Natural killer cell (primary cell): ENCODE results near the gene RNF4. TPM values are rescaled to one million over a fixed set of nuclear protein-coding genes. Genes with fewer than 3 reads are reported as not detected.

Experiments used
- ATAC-seq, 3 donors: fragments of 150-1000 bp in 2 of 3; fragments of 200-7000 bp in 1 of 3; cut with Tn5 transposase; 1 replicate in 1 of 3; 2 replicates in 2 of 3; pipeline ENCODE4 v1.10.0; 2021; ENCODE audit warnings: mild to moderate bottlenecking in 2 of 3, moderate library complexity in 2 of 3
- DNase-seq, 2 donors: peaks; one replicate each; pipeline versions ENCODE4 v3.0.0 to v3.0.0-alpha.2; 2013 to 2021; ENCODE audit warnings: mixed read lengths in 1 of 2
- H3K27ac ChIP-seq: one replicate; pipeline ENCODE4 v1.5.1; 2013; ENCODE audit warnings: mild to moderate bottlenecking, low read length
- H3K27me3 ChIP-seq: one replicate; pipeline ENCODE4 v1.6.1; 2013; ENCODE audit warnings: low read length; ENCODE audit not compliant: control insufficient read depth, insufficient read depth
- H3K36me3 ChIP-seq: one replicate; pipeline ENCODE4 v1.6.1; 2013; ENCODE audit warnings: low read length; ENCODE audit not compliant: control insufficient read depth, insufficient read depth
- H3K4me1 ChIP-seq: one replicate; pipeline ENCODE4 v1.6.1; 2013; ENCODE audit warnings: low read length; ENCODE audit not compliant: control insufficient read depth, insufficient read depth
- H3K4me3 ChIP-seq: one replicate; pipeline ENCODE4 v1.5.1; 2013; ENCODE audit warnings: low read length
- H3K9me3 ChIP-seq: one replicate; pipeline ENCODE4 v1.6.1; 2013; ENCODE audit warnings: low read length; ENCODE audit not compliant: control insufficient read depth, insufficient read depth
- H3K27ac Mint-ChIP-seq, 2 donors: one replicate each; pipeline ENCODE4 v1.8.0; 2022; ENCODE audit warnings: mild to moderate bottlenecking in 2 of 2, mixed read lengths in 2 of 2, moderate library complexity in 1 of 2
- H3K27me3 Mint-ChIP-seq, 2 donors: one replicate each; pipeline ENCODE4 v1.8.0; 2022; ENCODE audit warnings: low read depth in 2 of 2, mixed read lengths in 2 of 2
- H3K36me3 Mint-ChIP-seq: one replicate; pipeline ENCODE4 v1.8.0; 2022; ENCODE audit warnings: mixed read lengths
- H3K4me1 Mint-ChIP-seq, 2 donors: one replicate each; pipeline ENCODE4 v1.8.0; 2022; ENCODE audit warnings: mixed read lengths in 2 of 2
- H3K4me3 Mint-ChIP-seq: one replicate; pipeline ENCODE4 v1.8.0; 2022; ENCODE audit warnings: mild to moderate bottlenecking, moderate library complexity, mixed read lengths
- H3K9me3 Mint-ChIP-seq, 2 donors: one replicate each; pipeline ENCODE4 v1.8.0; 2022; ENCODE audit warnings: mixed read lengths in 2 of 2
- CTCF ChIP-seq: fragments of 200-600 bp; IDR thresholded peaks from one replicate; pipeline ENCODE4 v1.8.0; 2022; ENCODE audit warnings: antibody characterized with exemption
- WGBS: methylation state at CpG from one replicate; pipeline ENCODE4 v1.1.7; 2013; ENCODE audit warnings: missing lambda C conversion rate; ENCODE audit not compliant: insufficient coverage; 5-methylcytosine and 5-hydroxymethylcytosine counted together
- intact Hi-C: fragments of 100-400 bp; cut with micrococcal nuclease; formaldehyde crosslinking; loops from one replicate; pipeline ENCODE4 v1.14.2; 2022
- total RNA-seq, 4 donors: library from RNA; stranded (reverse); fragments of 120-200 nt in 1 of 4; gene quantifications; one replicate each; pipeline versions ENCODE4 v1.2.3 to v1.2.4, GENCODE V29; 2013 to 2022

Gene RNF4
- total RNA-seq, 3 donors from 2014 or later (not counting 1 experiment from before 2014, with no cell fraction given) = 103 to 130 (median 123) TPM

DNA sequence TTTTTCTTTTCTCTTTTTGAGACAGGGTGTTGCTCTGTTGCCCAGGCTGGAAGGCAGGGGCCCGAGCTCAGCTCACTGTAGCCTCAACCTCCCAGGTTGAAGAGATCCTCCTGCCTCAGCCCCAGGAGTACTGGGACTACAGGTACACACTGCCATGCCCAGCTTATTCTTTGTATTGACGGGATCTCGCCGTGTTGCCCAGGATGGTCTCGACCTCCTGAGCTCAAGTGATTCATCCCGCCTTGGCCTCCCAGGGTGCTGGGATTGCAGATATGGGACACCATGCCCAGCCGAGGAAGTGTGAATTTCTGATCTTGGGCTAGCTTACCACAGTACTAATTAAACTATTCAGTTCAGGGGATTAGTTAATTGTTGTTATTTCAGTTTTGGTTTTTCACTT lies 38.9 kb downstream of the RNF4 start:
- Histone ChIP-seq H3K9me3 (no peaks in the 10 kb centered on the region), H3K4me1 (peaks cover 24% of the 10 kb centered on the region), H3K36me3 (peaks cover 54% of the 10 kb centered on the region), H3K27ac (no peak overlapping the region), H3K4me3 (no peak overlapping the region), H3K27me3 (no peaks in the 10 kb centered on the region)
- Mint-ChIP-seq H3K27me3 (no peaks in the 10 kb centered on the region), H3K4me1 (peaks cover 20 to 28% of the 10 kb centered on the region in 2 donors), H3K27ac (peak overlapping the region; percentile 36 to 71), H3K4me3 (no peak overlapping the region), H3K9me3 (no peaks in the 10 kb centered on the region), H3K36me3 (no peaks in the 10 kb centered on the region)
- ATAC-seq (no peak), DNase-seq (no peak)
- intact Hi-C loops = no loop called here
- no peak for TF ChIP-seq CTCF
- WGBS = 92% methylated on average over 7 of the region's 7 CpGs

DNA sequence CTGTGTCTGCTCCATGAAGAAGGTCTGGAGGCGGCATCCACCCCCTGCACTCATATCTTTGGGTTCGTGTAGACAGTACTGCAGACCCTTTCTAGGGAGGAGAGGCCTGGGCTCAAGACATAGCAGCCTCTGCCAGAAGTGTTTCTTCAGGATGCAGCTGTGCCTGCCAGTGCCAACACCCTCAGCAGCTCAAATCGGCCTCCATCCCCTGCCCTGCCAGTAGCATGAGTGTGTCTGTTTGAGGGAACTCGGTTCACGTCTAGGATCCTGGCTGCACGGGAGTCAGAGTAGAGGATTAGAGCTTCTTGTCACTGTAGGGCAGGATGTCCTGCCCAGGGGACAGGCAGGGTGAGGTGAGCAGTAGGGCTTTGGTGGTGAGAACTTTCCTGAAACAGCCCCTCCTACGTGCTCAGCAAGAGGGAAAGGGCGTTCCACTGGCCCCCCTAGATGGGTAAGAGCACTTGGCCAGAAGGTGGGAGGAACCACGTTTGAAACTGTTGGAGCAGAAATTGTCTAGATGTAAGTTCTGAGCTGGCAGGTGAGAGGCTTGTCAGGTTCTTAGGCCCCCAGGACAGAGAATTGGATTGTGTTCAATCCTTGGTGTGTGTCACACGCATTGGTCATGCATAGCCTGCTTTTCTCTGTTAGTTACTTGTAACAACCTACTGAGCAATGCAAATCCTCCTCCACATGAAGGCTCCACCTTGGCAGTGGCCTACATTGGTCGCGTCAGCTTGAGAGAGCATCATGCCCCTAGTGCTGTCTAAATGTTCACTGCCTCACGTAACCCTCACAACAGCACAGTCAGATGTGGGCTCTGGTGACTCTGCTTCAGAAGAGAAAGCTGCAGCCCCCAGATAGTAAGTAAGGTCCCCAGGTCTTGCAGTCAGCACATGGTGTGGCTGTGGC lies 41.7 kb downstream of the RNF4 start:
- 90% methylated on average over 13 of the region's 13 CpGs for WGBS
- H3K27ac ChIP-seq = peak overlapping the region; percentile 16

GRCh38 chr4:2511645-2512131 lies 42.8 kb downstream of the RNF4 start:
- DNase-seq (peak in 1 of 2 donors; percentile 47), ATAC-seq (peak; percentile 34 to 56 (median 48))
- peaks cover 72% of the 10 kb centered on the region for H3K36me3 ChIP-seq
- 60% methylated on average over 7 of the region's 9 CpGs for WGBS
- H3K4me3 ChIP-seq = no peak overlapping the region
- no peaks in the 10 kb centered on the region for H3K27me3 ChIP-seq
- no peaks in the 10 kb centered on the region for H3K27me3 Mint-ChIP-seq
- no peak for TF ChIP-seq CTCF
- intact Hi-C loops = no loop called here
- peak overlapping the region; percentile 63 for H3K27ac ChIP-seq
- H3K36me3 Mint-ChIP-seq = no peaks in the 10 kb centered on the region
- H3K4me1 ChIP-seq = peaks cover 24% of the 10 kb centered on the region
- no peaks in the 10 kb centered on the region for H3K9me3 ChIP-seq
- H3K9me3 Mint-ChIP-seq = no peaks in the 10 kb centered on the region
- peaks cover 9 to 18% of the 10 kb centered on the region in 2 donors for H3K4me1 Mint-ChIP-seq
- peak overlapping the region; percentile 86 for H3K27ac Mint-ChIP-seq
- peak overlapping the region; percentile 3 for H3K4me3 Mint-ChIP-seq

More for the DNA sequence above, 41.7 kb downstream of the RNF4 start:
- H3K9me3 Mint-ChIP-seq = no peaks in the 10 kb centered on the region
- DNase-seq (no peak), ATAC-seq (no peak)
- peaks cover 66% of the 10 kb centered on the region for H3K36me3 ChIP-seq
- peaks cover 24% of the 10 kb centered on the region for H3K4me1 ChIP-seq
- no peak overlapping the region for H3K4me3 Mint-ChIP-seq
- H3K9me3 ChIP-seq = no peaks in the 10 kb centered on the region
- H3K27ac Mint-ChIP-seq = peak overlapping the region; percentile 62 to 70
- peaks cover 13 to 22% of the 10 kb centered on the region in 2 donors for H3K4me1 Mint-ChIP-seq
- no peak for TF ChIP-seq CTCF
- intact Hi-C loops = no loop called here
- H3K36me3 Mint-ChIP-seq = no peaks in the 10 kb centered on the region
- no peak overlapping the region for H3K4me3 ChIP-seq
- no peaks in the 10 kb centered on the region for H3K27me3 ChIP-seq
- H3K27me3 Mint-ChIP-seq = no peaks in the 10 kb centered on the region
